Right forelimb (tissue), 1 donor: ENCODE results near the gene SPATA4.

ENCODE experiments used
- DNase-seq: peaks from one replicate; pipeline ENCODE4 v3.0.0-alpha.2; 2018

SPATA4 gene

DNA sequence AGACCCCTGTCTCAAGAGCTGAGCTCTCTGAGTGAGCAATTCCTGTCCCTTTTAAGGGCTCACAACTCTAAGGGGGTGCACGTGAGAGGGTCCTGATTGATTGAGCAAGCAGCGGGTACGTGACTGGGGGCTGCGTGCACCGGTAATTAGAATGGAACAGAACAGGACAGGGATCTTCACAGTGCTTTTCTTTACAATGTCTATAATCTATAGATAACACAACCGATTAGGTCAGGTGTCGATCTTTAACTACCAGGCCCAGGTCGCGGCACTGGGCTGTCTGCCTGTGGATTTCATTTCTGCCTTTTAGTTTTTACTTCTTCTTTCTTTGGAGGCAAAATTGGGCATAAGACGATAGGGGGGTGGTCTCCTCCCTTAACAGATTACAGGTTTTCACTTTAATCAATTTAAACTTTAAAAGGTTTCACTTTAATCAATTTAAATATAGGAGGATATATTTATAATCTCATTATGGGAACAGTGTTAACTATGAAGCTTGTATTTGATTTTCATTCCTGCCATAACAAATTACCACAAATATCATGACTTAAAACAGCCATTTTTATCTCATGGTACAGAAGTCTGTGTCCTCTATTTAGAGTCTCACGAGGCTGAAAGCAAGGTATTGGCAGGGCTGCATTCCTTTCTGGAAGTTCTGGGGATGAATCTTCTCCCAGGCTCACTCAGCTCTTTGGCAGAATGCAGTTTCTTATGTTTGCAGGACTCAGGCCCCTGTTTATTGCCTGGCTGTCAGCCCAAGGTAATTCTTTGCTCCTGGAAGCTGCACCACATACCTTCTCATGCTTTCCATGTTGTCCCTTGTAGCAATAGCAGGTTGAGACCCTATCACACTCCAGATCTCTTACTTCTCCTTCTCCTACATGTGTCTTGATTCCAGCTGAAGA is 5.2 kb downstream of the SPATA4 start:
- no peak for DNase-seq

DNA sequence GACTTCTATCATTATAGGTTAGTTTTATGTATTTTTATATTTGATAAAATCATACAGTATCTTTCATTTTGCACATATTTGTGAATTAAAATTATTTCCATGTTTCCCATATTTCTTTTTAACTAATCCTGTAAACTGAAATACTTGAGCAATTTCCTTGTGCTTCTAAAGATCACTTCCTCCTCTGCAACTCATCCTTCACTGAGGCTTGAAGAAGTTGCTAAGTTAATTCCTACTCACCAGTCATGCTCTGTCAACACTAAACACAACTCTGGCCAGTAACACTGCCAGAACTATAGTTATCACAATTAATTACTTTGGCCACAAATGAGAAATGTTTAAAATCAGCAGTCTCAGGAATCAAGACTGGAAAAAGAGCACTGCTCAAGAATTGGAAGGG is 6.7 kb downstream of the SPATA4 start:
- DNase-seq: no peak

DNA sequence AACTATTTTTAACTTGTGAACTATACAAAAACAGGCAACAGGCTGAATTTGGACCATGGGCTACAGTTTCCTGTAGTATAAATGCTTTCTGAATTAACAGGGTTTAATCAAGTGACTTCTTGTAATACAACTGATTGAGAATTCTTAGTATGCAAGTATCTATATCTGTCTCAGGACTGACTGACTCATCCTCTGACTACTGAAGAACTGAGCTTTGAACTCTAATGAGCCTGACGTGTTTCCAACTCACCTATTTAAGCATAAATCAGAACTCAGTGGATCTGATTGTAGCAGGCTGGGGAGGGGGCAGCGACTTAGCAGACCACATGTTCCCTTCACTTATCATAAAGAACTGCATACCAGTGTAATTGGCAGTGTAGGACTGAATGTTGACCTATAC is 7.8 kb downstream of the SPATA4 start:
- DNase-seq: no peak

DNA sequence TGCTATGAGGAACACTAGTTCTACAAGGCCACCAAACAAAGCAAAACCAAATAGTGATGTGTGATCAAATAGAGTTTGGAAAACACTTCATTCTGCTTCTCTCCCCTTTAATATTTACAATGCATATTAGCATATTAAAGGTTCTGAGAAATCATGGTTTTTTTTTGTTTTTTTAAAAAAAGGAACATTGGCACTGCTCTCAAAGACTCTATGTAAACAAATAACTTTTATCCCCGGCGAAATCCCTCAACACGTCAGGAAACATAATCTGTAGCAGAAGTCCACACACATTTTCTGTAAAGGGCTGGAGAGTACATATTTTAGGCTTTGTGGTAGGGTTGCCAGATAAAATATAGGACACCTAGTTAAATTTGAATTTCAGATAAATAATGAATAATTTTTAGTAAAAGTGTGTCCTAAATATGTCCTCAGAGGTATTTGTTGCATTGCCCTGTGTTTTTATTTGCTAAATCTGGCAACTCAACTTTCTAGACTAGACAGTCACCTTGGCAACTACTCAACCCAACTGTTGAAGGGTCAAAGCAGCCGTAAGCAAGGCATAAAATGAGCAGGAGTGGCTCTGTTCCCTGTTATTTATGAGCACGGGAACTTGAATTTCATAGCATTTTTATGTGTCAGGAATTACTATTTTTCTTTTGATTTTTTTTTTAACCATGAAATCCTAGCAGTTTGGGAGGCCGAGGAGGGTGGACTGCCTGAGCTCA is 8.6 kb downstream of the SPATA4 start:
- DNase-seq: no peak

DNA sequence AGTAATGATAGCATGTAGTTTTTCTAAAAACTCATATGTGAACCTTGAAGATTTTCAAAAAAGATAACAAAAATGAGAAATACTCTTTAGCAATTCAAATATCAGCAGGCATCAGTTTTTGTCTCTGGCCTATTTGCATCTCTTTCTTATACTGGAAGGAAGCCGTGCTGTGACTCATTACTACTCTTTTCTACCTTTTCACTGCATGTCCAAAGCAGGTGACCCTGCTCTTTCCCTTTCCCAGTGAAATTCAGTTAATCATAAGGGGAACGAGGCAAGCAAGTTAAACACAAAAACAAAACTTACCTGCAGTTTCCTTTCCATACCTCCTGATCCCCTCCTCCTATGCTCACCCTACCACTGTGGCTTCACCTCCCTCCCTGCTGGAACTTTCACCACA is 9.3 kb downstream of the SPATA4 start:
- no peak for DNase-seq

DNA sequence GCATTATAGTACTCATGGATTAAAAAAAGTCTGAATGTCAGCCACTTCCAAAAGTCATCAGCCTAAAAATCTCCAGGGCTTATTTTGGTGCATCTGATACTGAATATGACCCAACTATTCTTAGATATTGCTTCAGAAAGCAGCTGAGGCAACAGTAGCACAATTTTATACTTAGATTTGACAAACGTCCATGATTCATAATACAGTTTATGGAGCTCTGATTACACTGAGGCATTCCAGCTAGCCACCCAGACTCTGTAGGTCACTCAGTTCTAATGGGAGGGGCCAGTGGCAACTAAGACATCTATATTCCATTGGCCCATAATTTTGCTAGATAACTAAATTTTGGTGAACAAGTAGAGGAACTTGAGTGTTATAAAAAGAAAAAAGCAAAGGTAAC is 10.3 kb downstream of the SPATA4 start:
- DNase-seq: no peak

DNA sequence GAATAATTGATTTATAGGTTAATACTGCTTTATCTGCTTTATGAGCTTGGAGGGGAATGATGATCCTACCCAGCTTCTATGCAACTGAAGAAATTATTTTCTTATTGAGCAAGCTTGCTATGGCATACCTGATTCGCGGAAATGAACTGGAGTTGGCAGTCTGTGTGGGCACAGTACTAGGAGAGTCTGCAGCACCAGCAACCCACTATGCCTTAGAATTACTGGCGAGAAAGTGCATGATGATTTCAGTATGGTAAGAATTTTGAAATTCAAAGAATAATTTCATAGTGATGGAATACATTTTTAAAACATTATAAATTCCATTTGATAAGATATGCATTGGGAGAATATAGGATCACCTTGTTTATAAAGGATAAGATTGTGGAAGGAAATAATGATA is 32.3 kb downstream of the SPATA4 start:
- DNase-seq: no peak

DNA sequence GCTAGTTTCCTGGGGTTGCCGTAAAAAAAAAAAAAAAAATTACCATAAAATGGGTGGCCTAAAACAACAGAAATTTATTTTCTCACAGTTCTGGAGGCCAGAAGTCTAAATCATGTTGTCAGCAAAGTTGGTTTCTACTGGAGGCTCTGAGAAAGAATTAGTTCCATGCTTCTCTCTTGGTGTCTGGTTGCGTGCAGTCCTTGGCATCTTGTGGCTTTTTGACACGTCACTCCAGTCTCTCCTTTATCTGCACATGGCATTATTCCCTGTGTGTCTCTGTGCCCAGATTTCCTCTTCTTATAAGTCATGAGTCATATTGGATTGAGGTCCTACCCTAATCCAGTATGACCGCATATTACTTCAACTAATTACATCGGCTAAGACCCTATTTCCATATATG is 38.7 kb downstream of the SPATA4 start:
- DNase-seq: no peak

DNA sequence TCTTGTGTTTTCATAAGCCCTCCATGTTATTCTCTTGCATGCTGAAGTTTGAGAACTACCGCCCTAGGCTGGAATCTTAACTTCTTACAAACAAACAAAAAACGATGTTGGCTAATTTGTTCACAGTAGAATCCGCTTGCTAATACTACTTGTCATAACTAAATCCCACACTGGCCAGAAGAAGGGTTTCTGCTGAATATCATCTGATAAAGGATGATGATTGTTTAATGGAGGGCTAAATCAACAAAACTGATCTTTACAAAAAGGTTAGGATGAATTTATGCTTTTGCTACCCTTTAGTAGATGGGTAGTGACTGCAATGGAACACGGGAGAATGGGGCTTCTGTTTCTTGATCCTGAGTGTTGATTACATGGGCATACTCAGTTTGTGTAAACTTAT is 42.3 kb downstream of the SPATA4 start:
- no peak for DNase-seq

DNA sequence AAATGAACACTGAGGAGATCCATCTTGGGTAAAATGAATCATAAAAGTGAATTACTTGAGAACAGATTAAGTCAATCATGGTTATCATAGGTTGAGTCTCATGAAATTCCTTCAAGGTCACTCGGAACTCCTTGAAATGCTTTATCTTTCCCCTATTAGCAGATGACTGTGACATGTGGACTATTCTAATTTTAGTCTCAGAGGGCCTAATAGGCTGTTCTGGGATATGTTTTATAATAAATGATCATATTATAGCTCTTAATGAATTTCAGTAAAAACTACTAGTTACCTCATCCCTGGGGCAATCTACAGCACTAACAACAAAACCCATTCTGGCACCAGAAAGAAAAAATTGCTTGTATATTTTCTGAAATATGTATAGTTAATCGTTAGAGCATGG is 44.7 kb downstream of the SPATA4 start:
- DNase-seq: no peak

DNA sequence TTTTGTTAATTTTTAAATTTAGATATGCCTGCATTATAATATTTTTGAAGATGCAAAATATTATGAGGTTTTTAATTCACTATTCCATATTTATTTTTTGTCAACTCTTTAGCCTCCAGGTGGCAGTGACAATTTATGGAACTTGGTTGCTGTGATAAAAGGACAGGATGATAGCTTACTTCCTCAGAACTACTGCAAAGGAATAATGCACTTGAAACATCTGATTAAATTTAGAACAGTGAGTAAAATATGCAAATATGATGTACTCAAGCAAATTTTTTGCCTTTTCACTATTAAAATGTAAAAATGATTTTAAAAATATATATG is 45.1 kb downstream of the SPATA4 start:
- DNase-seq: no peak

DNA sequence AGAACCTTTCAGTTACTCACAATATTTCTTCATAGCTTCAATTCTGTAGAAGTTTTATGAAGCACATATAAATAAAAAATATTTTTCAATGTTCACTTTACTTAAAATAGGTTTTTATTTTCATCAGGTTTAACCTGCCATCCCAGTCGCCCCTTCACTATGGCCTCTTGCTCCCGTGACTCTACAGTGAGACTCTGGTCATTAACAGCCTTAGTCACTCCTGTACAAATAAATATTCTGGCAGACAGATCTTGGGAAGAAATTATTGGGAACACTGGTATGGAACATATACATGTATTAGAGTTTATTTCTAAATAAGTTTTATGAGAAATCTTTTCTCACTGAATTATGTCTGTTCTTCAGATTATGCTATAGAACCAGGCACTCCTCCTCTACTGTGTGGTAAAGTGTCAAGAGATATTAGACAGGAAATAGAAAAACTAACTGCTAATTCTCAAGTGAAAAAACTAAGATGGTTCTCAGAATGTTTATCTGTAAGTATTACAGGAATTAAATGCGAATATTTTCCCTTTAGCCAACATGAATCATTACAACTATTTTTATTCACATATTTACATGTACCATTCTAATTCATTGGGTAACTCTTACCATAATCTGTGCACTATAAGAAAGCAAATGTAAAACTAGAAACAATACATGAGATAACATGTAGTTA is 45.6 kb downstream of the SPATA4 start:
- DNase-seq: no peak

DNA sequence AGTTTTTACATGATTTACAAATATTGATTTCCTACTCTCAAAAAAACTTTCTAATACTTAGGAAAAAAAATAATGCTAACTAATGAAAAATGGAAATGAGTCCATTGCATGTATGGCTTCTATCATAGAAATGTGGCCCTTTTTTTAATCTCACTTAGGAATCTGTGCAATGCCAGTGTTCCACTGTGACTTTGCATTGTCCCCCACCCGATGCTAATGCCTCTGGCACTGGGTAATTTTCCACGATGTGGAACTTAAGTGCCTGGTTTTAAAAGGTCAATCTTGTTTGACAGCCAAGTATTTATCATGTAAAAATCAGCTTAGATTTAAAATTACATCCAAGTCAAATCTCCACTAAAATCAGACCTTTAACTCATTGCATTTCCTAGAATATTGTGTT is 53.1 kb downstream of the SPATA4 start:
- no peak for DNase-seq

DNA sequence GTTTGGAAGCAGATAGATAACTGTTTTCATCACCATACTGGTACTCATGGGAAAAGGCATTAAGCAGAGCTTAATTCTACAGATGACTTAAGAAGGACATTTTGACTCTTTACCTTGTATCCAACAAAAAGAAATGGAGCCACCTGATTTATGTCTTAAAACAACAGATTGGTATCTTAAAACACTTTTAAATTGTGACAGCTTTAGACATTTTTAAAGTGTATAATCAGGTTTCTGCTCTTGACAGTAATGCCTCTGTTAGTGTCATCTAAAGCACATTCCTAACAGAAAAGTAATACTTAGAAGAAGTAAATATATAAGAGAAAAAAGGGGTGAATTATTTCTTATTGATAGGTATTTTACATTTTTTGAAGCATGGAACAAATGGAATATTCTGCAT is 55.9 kb downstream of the SPATA4 start:
- no peak for DNase-seq

DNA sequence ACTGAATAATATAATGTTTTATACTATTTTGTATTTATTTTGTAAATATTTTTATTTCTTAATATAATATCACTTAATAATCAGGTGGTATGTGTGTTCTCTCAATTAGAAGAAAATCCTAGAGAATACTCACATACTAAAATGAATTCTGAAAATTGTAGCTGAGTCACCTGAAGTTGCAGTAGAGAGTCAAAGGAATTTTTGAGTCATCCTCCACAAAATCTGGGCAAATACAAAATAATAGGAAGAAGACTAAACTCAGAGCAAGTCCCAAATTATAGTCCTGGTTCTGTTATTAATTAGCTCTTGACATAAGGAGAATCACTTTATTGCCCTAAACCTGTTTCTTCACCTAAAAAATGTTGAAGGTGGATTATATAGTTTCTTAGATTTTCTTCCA is 57.8 kb downstream of the SPATA4 start:
- DNase-seq: no peak

DNA sequence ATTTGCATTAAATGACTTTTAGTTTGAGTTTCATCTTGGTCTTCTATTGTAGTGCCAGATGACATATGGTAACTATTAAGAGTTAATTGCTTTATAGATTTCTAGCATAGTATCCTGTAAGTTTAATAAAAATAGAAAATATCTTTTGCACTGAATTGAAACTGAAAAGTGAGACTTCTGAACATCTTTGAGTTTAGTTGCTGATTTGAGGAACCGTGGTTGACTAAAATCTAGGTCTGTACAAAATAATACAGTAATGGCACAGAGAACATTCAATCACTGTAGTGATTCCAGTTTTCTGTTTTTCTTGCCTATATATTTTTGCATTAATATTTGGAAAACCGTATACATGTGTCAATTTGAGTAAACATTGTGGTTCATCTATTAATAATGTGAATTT is 60.7 kb downstream of the SPATA4 start:
- DNase-seq: no peak
